Activated naive CD8-positive, alpha-beta T cell treated with anti-CD3 and anti-CD28 coated beads, Interleukin-2, amount 50 U/mL, for 24 hours (primary cell): ENCODE measurements around the gene FAM153A.
"Not testable (repeated sequence)": the region's sequence is repeated elsewhere in the genome, so short reads cannot be mapped to it uniquely, and the experiment has no call there.

Source experiments
- ATAC-seq: fragments of 150-1000 bp; cut with Tn5 transposase; one replicate; pipeline ENCODE4 v1.10.0; 2021
- DNase-seq: peaks from one replicate; pipeline ENCODE4 v3.0.0; 2021
- H3K27ac Mint-ChIP-seq: one replicate; pipeline ENCODE4 v1.8.0; 2021; ENCODE audit warnings: mild to moderate bottlenecking, mixed read lengths
- H3K27me3 Mint-ChIP-seq: one replicate; pipeline ENCODE4 v1.8.0; 2021; ENCODE audit warnings: mixed read lengths
- H3K36me3 Mint-ChIP-seq: one replicate; pipeline ENCODE4 v1.8.0; 2021; ENCODE audit warnings: low read depth, mixed read lengths
- H3K4me1 Mint-ChIP-seq: one replicate; pipeline ENCODE4 v1.8.0; 2021; ENCODE audit warnings: mixed read lengths
- H3K4me3 Mint-ChIP-seq: one replicate; pipeline ENCODE4 v1.8.0; 2021; ENCODE audit warnings: mild to moderate bottlenecking, moderate library complexity, mixed read lengths
- H3K9me3 Mint-ChIP-seq: one replicate; pipeline ENCODE4 v1.8.0; 2021; ENCODE audit warnings: mixed read lengths

Gene FAM153A

DNA sequence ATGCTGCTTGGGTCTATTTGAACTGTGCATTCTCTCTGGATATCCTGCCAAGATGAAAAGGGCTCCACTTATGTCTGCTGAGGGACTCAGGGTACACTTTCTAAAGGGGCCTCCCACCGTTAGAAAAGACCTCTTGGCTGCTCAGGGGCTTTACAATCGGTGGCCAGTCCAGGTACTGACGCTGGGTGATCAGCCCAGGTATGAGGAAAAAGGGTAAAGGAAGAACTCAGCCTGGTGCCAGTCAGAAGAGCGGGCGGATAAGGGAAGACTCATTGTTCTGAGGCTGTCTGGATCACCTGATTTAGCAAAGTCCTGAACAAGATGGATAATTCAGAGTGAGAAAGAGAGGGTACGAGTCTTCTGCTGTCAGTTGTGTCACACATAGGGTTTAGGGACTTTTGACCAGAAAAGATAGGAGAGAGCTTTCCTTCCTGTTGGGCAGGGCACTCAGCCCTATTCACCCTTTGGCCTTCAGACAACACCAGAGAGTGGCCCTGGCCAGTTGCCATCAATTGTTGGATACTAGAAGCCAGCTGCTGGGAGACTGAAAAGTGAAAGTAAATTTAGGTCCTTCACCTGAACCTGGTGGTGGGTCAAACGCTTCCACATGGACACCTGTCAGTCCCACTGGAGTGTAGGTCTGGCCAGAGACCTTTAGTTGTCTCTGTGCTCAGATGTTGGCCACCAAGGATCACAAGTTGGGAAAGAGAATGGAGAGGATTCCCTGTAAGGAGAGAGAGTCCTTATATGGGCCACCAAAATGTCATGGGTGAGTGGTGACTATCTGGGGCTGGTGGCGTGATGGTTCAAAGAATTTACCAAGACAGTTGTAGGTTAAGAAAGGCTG, 88.8 kb downstream of the FAM153A start:
- not testable (repeated sequence) for DNase-seq, H3K27ac Mint-ChIP-seq, H3K36me3 Mint-ChIP-seq, H3K4me1 Mint-ChIP-seq, ATAC-seq, H3K27me3 Mint-ChIP-seq, H3K4me3 Mint-ChIP-seq, H3K9me3 Mint-ChIP-seq

DNA sequence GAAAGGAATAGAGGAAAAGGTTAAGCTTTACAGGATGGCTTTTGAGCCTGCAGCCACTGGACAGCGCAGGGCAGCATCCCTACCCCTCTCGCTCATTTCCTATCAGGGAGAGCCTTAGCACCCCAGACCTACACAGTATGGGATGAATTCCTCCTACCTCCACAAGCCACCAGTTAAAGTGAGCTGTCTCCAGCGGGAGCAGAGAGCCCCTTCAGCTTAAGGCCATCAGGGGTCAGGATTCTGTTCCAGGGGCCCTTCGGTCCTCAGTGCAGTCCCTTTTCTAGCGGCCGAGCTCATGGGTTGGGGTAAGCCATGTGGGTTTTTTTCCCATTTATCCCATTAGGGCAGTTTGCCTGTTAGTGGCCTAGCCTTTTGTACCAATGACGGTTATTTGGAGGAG, 89.7 kb downstream of the FAM153A start:
- not testable (repeated sequence) for H3K4me1 Mint-ChIP-seq, H3K36me3 Mint-ChIP-seq, ATAC-seq, H3K27ac Mint-ChIP-seq, DNase-seq, H3K9me3 Mint-ChIP-seq, H3K4me3 Mint-ChIP-seq, H3K27me3 Mint-ChIP-seq

DNA sequence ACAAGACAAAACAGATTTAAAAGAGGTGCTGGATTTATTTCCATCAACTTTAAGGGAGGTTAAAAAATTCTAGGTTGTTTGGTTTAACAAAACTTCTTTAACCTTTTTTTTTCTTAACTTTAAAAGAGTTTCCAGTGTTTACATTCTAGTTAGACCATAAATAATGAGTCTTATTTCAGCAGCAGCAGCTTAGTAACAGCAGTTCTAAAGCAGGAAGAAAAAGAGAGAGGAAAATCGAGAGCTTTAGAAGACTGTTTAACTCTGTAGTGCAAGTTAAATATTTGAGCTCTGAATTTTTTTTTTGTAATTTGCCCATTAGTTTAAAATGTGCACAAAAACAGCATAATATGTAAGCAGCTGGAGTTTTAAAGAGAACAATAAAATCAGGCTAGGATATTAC, 90.2 kb downstream of the FAM153A start:
- H3K4me1 Mint-ChIP-seq, H3K9me3 Mint-ChIP-seq, DNase-seq, H3K36me3 Mint-ChIP-seq, ATAC-seq, H3K27me3 Mint-ChIP-seq, H3K4me3 Mint-ChIP-seq, H3K27ac Mint-ChIP-seq: not testable (repeated sequence)

DNA sequence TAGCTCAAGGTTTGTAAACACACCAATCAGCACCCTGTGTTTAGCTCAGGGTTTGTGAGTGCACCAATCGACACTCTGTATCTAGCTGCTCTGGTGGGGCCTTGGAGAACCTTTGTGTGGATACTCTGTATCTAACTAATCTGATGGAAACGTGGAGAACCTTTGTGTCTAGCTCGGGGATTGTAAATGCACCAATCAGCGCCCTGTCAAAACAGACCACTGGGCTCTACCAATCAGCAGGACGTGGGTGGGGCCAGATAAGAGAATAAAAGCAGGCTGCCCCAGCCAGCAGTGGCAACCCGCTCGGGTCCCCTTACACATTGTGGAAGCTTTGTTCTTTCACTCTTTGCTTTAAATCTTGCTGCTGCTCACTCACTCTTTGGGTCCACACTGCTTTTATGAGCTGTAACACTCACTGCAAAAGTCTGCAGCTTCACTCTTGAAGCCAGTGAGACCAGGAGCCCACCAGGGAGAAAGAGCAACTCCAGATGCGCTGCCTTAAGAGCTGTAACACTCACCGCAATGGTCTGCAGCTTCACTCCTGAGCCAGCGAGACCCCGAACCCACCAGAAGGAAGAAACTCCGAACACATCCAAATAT, 93.6 kb downstream of the FAM153A start:
- H3K4me3 Mint-ChIP-seq, ATAC-seq, H3K9me3 Mint-ChIP-seq, H3K27ac Mint-ChIP-seq, H3K27me3 Mint-ChIP-seq, H3K36me3 Mint-ChIP-seq, DNase-seq, H3K4me1 Mint-ChIP-seq: not testable (repeated sequence)

DNA sequence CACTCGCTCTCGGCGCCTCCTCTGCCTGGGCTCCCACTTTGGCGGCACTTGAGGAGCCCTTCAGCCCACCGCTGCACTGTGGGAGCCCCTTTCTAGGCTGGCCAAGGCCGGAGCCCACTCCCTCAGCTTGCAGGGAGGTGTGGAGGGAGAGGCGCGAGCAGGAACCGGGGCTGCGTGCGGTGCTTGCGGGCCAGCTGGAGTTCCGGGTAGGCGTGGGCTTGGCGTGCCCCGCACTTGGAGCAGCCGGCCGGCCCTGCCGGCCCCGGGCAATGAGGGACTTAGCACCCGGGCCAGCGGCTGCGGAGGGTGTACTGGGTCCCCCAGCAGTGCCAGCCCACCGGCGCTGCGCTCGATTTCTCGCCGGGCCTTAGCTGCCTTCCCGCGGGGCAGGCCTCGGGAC, 94.6 kb downstream of the FAM153A start:
- ATAC-seq: not testable (repeated sequence)

DNA sequence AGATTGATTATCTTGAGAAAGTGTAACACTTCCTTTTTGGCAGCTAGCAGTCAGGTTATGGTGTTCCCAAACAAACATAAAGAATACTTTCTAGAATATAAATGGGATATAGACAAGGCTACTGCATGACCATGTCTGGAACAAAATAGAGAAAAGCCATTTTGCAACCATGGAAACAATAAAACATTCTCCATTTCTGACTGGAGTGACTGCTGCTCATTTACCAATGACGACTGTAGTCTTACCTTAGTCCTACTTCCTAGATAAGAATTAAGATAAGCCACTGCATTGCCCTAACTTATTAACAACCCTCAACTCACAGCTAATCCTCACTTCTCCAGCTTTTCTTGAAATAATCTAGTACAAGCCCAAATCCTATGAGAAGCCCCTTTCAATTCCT, 100.8 kb downstream of the FAM153A start:
- H3K27me3 Mint-ChIP-seq, ATAC-seq, H3K36me3 Mint-ChIP-seq, DNase-seq, H3K27ac Mint-ChIP-seq, H3K4me3 Mint-ChIP-seq, H3K4me1 Mint-ChIP-seq, H3K9me3 Mint-ChIP-seq: not testable (repeated sequence)

More for the DNA sequence above, 94.6 kb downstream of the FAM153A start:
- not testable (repeated sequence) for H3K4me3 Mint-ChIP-seq, H3K9me3 Mint-ChIP-seq, DNase-seq, H3K36me3 Mint-ChIP-seq, H3K4me1 Mint-ChIP-seq, H3K27ac Mint-ChIP-seq, H3K27me3 Mint-ChIP-seq
